ENCODE measurements around the gene RBM15B.
"Not testable (repeated sequence)": the region's sequence is repeated elsewhere in the genome, so short reads cannot be mapped to it uniquely, and the experiment has no call there.

DNA sequence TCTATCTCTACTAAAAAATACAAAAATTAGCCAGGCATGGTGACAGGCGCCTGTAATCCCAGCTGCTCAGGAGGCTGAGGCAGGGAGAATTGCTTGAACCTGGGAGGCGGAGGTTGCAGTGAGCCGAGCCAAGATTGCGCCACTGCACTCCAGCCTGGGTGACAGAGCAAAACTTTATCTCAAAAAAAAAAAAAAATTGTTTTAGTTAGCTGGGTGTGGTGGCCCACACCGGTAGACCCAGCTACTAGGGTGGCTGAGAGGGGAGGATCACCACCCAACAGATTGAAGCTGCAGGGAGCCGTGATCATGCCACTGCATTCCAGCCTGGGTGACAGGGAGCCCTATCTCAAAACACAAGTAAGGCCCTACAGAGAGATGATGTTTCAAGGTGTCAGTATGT, 3.8 kb upstream of the RBM15B start:
- TF ChIP-seq POLR2AphosphoS5, SPI1, POLR2A (IDR thresholded peaks at IDR 0.05; ENCODE audit: low read depth, low read length): not testable (repeated sequence)
